A375 (cell line): ENCODE results near the gene GAGE12F. TPM values are rescaled to one million over a fixed set of nuclear protein-coding genes. Genes with fewer than 3 reads are reported as not detected.

Experiments used
- small RNA-seq: library from RNA; depleted of rRNA; stranded (forward); fragments of <200 nt; gene quantifications from one replicate; pipeline ENCODE3, GENCODE V24; 2014
- total RNA-seq: library from RNA; depleted of rRNA; stranded (reverse); fragments of >200 nt; shearing (Covaris generic); gene quantifications from 2 replicates; pipeline ENCODE4 v1.2.3, GENCODE V29; 2014; rRNA removed

Gene GAGE12F, protein sequence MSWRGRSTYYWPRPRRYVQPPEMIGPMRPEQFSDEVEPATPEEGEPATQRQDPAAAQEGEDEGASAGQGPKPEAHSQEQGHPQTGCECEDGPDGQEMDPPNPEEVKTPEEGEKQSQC
- total RNA-seq, result not detected in 2 replicates

DNA sequence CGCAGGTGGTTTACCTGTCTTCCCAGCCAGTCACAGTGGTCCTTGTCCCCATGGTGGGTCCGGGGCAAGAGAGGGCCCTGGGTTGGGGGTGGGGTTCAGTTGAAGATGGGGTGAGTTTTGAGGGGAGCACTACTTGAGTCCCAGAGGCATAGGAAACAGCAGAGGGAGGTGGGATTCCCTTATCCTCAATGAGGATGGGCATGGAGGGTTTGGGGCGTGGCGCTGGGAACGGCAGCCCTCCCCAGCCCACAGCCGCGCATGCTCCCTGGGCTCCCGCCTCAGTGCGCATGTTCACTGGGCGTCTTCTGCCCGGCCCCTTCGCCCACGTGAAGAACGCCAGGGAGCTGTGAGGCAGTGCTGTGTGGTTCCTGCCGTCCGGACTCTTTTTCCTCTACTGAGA lies at the start of gene GAGE12F:
TSS of gene GAGE12F (plus strand) at position 301 of the 400 bp plus-strand sequence. CDS start 1,155 bp downstream, outside the sequence.

GRCh38 chrX:49531877-49532276 lies 28.8 kb upstream of the GAGE12F start, which contains the start of gene GAGE12C:
TSS of gene GAGE12C (plus strand) at chrX:49532177. CDS start at chrX:49533332, 1,155 bp downstream.

DNA sequence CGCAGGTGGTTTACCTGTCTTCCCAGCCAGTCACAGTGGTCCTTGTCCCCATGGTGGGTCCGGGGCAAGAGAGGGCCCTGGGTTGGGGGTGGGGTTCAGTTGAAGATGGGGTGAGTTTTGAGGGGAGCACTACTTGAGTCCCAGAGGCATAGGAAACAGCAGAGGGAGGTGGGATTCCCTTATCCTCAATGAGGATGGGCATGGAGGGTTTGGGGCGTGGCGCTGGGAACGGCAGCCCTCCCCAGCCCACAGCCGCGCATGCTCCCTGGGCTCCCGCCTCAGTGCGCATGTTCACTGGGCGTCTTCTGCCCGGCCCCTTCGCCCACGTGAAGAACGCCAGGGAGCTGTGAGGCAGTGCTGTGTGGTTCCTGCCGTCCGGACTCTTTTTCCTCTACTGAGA lies 19.2 kb upstream of the GAGE12F start, which contains the start of gene GAGE12D:
TSS of gene GAGE12D (plus strand) at position 301 of the 400 bp plus-strand sequence. CDS start 1,155 bp downstream, outside the sequence.

DNA sequence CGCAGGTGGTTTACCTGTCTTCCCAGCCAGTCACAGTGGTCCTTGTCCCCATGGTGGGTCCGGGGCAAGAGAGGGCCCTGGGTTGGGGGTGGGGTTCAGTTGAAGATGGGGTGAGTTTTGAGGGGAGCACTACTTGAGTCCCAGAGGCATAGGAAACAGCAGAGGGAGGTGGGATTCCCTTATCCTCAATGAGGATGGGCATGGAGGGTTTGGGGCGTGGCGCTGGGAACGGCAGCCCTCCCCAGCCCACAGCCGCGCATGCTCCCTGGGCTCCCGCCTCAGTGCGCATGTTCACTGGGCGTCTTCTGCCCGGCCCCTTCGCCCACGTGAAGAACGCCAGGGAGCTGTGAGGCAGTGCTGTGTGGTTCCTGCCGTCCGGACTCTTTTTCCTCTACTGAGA lies 9.7 kb upstream of the GAGE12F start, which contains the start of gene GAGE12E:
TSS of gene GAGE12E (plus strand) at position 301 of the 400 bp plus-strand sequence. CDS start 1,155 bp downstream, outside the sequence.

GRCh38 chrX:49570100-49570499 lies 9.5 kb downstream of the GAGE12F start, which contains the start of gene GAGE12G:
TSS of gene GAGE12G (plus strand) at chrX:49570400. CDS start at chrX:49571555, 1,155 bp downstream.

DNA sequence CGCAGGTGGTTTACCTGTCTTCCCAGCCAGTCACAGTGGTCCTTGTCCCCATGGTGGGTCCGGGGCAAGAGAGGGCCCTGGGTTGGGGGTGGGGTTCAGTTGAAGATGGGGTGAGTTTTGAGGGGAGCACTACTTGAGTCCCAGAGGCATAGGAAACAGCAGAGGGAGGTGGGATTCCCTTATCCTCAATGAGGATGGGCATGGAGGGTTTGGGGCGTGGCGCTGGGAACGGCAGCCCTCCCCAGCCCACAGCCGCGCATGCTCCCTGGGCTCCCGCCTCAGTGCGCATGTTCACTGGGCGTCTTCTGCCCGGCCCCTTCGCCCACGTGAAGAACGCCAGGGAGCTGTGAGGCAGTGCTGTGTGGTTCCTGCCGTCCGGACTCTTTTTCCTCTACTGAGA lies 19.0 kb downstream of the GAGE12F start, which contains the start of gene GAGE12H:
TSS of gene GAGE12H (plus strand) at position 301 of the 400 bp plus-strand sequence. CDS start 1,155 bp downstream, outside the sequence.

DNA sequence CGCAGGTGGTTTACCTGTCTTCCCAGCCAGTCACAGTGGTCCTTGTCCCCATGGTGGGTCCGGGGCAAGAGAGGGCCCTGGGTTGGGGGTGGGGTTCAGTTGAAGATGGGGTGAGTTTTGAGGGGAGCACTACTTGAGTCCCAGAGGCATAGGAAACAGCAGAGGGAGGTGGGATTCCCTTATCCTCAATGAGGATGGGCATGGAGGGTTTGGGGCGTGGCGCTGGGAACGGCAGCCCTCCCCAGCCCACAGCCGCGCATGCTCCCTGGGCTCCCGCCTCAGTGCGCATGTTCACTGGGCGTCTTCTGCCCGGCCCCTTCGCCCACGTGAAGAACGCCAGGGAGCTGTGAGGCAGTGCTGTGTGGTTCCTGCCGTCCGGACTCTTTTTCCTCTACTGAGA lies 28.6 kb downstream of the GAGE12F start, which contains the start of gene GAGE2A:
TSS of gene GAGE2A (plus strand) at position 301 of the 400 bp plus-strand sequence. CDS start 1,155 bp downstream, outside the sequence.

GRCh38 chrX:49598720-49599119 lies 38.1 kb downstream of the GAGE12F start, which contains the start of gene GAGE1:
TSS of gene GAGE1 (plus strand) at chrX:49599020. CDS start at chrX:49600175, 1,155 bp downstream.

Small RNA genes lying within 50 kb of the gene (small RNA-seq; reads per million reads assigned to genes)
- not detected for gene GAGE12B

Other genes starting within 250 kb of the GAGE12F start
- gene GAGE12J, start 238.8 kb upstream of the GAGE12F start, total RNA-seq, result 0.57 and 12.5 TPM in 2 replicates
- 1.2 and 9.5 TPM in 2 replicates for gene GAGE13, start 229.3 kb upstream of the GAGE12F start, total RNA-seq
- gene GAGE12C, start 28.7 kb upstream of the GAGE12F start, total RNA-seq, result not detected in 2 replicates
- not detected in 2 replicates for gene GAGE12D, start 19.1 kb upstream of the GAGE12F start, total RNA-seq
- gene GAGE12E, start 9.6 kb upstream of the GAGE12F start, total RNA-seq, result 12.0 and 13.1 TPM in 2 replicates
- gene GAGE12G, start 9.6 kb downstream of the GAGE12F start, total RNA-seq, result not detected in 2 replicates
- 1.0 TPM in 1 of 2 replicates, not detected in the other for gene GAGE12H, start 19.1 kb downstream of the GAGE12F start, total RNA-seq
- gene GAGE2A, start 28.7 kb downstream of the GAGE12F start, total RNA-seq, result 28.0 and 28.9 TPM in 2 replicates
- gene GAGE1, start 38.2 kb downstream of the GAGE12F start, total RNA-seq, result 29.5 and 37.1 TPM in 2 replicates
- gene PAGE1, start 135.1 kb downstream of the GAGE12F start, total RNA-seq, result 3.6 and 7.5 TPM in 2 replicates